Dermis blood vessel endothelial cell (primary cell): ENCODE measurements around the gene RDH5. TPM values are rescaled to one million over a fixed set of nuclear protein-coding genes. Genes with fewer than 3 reads are reported as not detected.

Experiments used
- DNase-seq: peaks from one replicate; pipeline ENCODE4 v3.0.0; 2010
- total RNA-seq: library from RNA; depleted of rRNA; stranded (reverse); fragments of >200 nt; gene quantifications from 2 replicates; pipeline ENCODE4 v1.2.3, GENCODE V29; 2014

The RDH5 gene
- total RNA-seq, 1 donor from 2014 or later: 2.2 TPM

GRCh38 chr12:55696796-55697462 is 23.3 kb upstream of the RDH5 start:
- DNase-seq: no peak

- no peak for DNase-seq
Measured at GRCh38 chr12:55697686-55698085, 22.5 kb upstream of the RDH5 start.

- no peak for DNase-seq
Measured at GRCh38 chr12:55698241-55698955, 21.8 kb upstream of the RDH5 start.

GRCh38 chr12:55698965-55699364 is 21.2 kb upstream of the RDH5 start:
- no peak for DNase-seq

- no peak for DNase-seq
Measured at GRCh38 chr12:55699471-55700055, 20.6 kb upstream of the RDH5 start.

- DNase-seq: no peak
Measured at GRCh38 chr12:55700255-55701018, 19.8 kb upstream of the RDH5 start.

- DNase-seq: no peak
Measured at GRCh38 chr12:55702861-55703260, 17.3 kb upstream of the RDH5 start.

- no peak for DNase-seq
Measured at GRCh38 chr12:55703288-55703687, 16.9 kb upstream of the RDH5 start.

- no peak for DNase-seq
Measured at GRCh38 chr12:55703901-55704761, 16.1 kb upstream of the RDH5 start.

- no peak for DNase-seq
Measured at GRCh38 chr12:55704824-55705718, 15.1 kb upstream of the RDH5 start.

GRCh38 chr12:55705782-55706402 is 14.3 kb upstream of the RDH5 start:
- no peak for DNase-seq

GRCh38 chr12:55706568-55707218 is 13.5 kb upstream of the RDH5 start:
- no peak for DNase-seq

- no peak for DNase-seq
Measured at GRCh38 chr12:55707219-55707671, 12.9 kb upstream of the RDH5 start.

GRCh38 chr12:55707841-55708694 is 12.1 kb upstream of the RDH5 start, which contains the start of gene ITGA7:
Gene ITGA7, minus strand, starts transcription at chr12:55707904. Its CDS starts 222 bp downstream, at chr12:55707682.
- no peak for DNase-seq

- no peak for DNase-seq
Measured at GRCh38 chr12:55708695-55709233, 11.4 kb upstream of the RDH5 start.

GRCh38 chr12:55711786-55712553 is 8.2 kb upstream of the RDH5 start:
- no peak for DNase-seq

- DNase-seq: no peak
Measured at GRCh38 chr12:55712700-55713415, 7.3 kb upstream of the RDH5 start.
